GM19324 (cell line): Measurements from ENCODE around the gene TINCR.

Source experiments
- ATAC-seq: cut with Tn5 transposase; IDR thresholded peaks from one replicate; pipeline ENCODE4 v1.9.1; 2021; ENCODE audit warnings: mild to moderate bottlenecking, moderate library complexity; ENCODE audit not compliant: unreplicated experiment, low FRiP score

TINCR gene

GRCh38 chr19:5520501-5520900 lies 47.3 kb downstream of the TINCR start:
- ATAC-seq, result no peak

- ATAC-seq, result no peak
Measured at GRCh38 chr19:5519076-5519475, 48.7 kb downstream of the TINCR start.

GRCh38 chr19:5515737-5516136 lies 52.0 kb downstream of the TINCR start:
- no peak for ATAC-seq

- ATAC-seq, result no peak
Measured at GRCh38 chr19:5514001-5514400, 53.8 kb downstream of the TINCR start.

- ATAC-seq, result no peak
Measured at GRCh38 chr19:5512715-5513114, 55.0 kb downstream of the TINCR start.
